Measurements from ENCODE around the gene DIDO1. TPM values are rescaled to one million over a fixed set of nuclear protein-coding genes. Genes with fewer than 3 reads are reported as not detected.

DIDO1 gene
- total and polyA plus RNA-seq, 2 of the 13 experiments (the other 11 are each of a cell fraction or from before 2014, with no cell fraction given): 75.0 to 75.1 TPM

GRCh38 chr20:62926229-62927127 is at the start of gene DIDO1 (continued):
- TF ChIP-seq ZNF280B (CRISPR knock-in tag; IDR thresholded peaks at IDR 0.05; ENCODE audit: borderline replicate concordance): peak; percentile 80; the same call in 1 of the 2 replicates
- TF ChIP-seq TAF1 (CRISPR knock-in tag; IDR thresholded peaks at IDR 0.05): peak; percentile 85
- TF ChIP-seq NKX3-1 (CRISPR knock-in tag; IDR thresholded peaks at IDR 0.05): peak; percentile 86; the same call in 1 of the 2 replicates
- TF ChIP-seq SNAPC2 (CRISPR knock-in tag; IDR thresholded peaks at IDR 0.05): no peak; the same call in 1 of the 2 replicates
- no peak for TF ChIP-seq ZNF775 (CRISPR knock-in tag; IDR thresholded peaks at IDR 0.05; ENCODE audit: borderline replicate concordance)
- TF ChIP-seq ZNF318 (CRISPR knock-in tag; IDR thresholded peaks at IDR 0.05): no peak; the same call in 1 of the 2 replicates
- TF ChIP-seq MYPOP (CRISPR knock-in tag; IDR thresholded peaks at IDR 0.05): peak; percentile 91
- no peak for TF ChIP-seq HMG20A (CRISPR knock-in tag; IDR thresholded peaks at IDR 0.05; ENCODE audit: borderline replicate concordance)
- peak; percentile 98 for TF ChIP-seq RBFOX2 (IDR thresholded peaks at IDR 0.05; ENCODE audit: low read depth, low read length)
- TF ChIP-seq ZBTB38 (CRISPR knock-in tag; IDR thresholded peaks at IDR 0.05): peak; percentile 89
- TF ChIP-seq ZNF282 (IDR thresholded peaks at IDR 0.05; ENCODE audit: partially characterized antibody): no peak
- TF ChIP-seq ZFP91 (CRISPR knock-in tag; IDR thresholded peaks at IDR 0.05; ENCODE audit: borderline replicate concordance): peak; percentile 77; the same call in 1 of the 2 replicates
- no peak for TF ChIP-seq GTF2F1 (IDR thresholded peaks at IDR 0.05; ENCODE audit: low read length)
- no peak; the same call in 1 of the 2 replicates for TF ChIP-seq SNRNP70 (IDR thresholded peaks at IDR 0.05; ENCODE audit: low read depth, low read length)
- peak; percentile 64; the same call in 1 of the 2 replicates for TF ChIP-seq ZNF768 (CRISPR knock-in tag; IDR thresholded peaks at IDR 0.05)
- TF ChIP-seq KDM2A (CRISPR knock-in tag; IDR thresholded peaks at IDR 0.05; ENCODE audit: borderline replicate concordance, low read depth): peak; percentile 97

Measured in HepG2 (cell line).